B cell (primary cell): Measurements from ENCODE around the gene BST2. TPM values are rescaled to one million over a fixed set of nuclear protein-coding genes. Genes with fewer than 3 reads are reported as not detected.

Experiments used
- ATAC-seq: fragments of 200-7000 bp; cut with Tn5 transposase; one replicate; pipeline ENCODE4 v1.10.0; 2021; ENCODE audit warnings: low read depth, mild to moderate bottlenecking, moderate number of reproducible peaks, moderate library complexity
- CTCF ChIA-PET: fragments of 350-600 bp; sonication (Branson Sonifier 250); formaldehyde crosslinking; loops from one replicate; lab custom pipeline; 2021; ENCODE audit warnings: antibody characterized with exemption, inconsistent platforms; lab: Charles Lee
- POLR2A ChIA-PET: fragments of 350-600 bp; sonication (Branson Sonifier 250); formaldehyde crosslinking; loops from one replicate; lab custom pipeline; 2021; ENCODE audit warnings: antibody characterized with exemption; lab: Charles Lee
- DNase-seq: peaks from one replicate; pipeline ENCODE4 v3.0.0; 2013
- H2AFZ ChIP-seq: 2 replicates; pipeline ENCODE4 v1.6.1; 2012; ENCODE audit warnings: mild to moderate bottlenecking, low read depth, low read length; ENCODE audit not compliant: insufficient read depth, poor library complexity, severe bottlenecking
- H3K27ac ChIP-seq, 2 donors: 1 replicate in 1 of 2; 2 replicates in 1 of 2; pipeline ENCODE4 v1.5.1; 2012 to 2013; ENCODE audit warnings: low read length in 2 of 2, mild to moderate bottlenecking in 2 of 2, moderate library complexity in 1 of 2
- H3K27me3 ChIP-seq, 4 experiments: fragments of 200-600 bp in 1 of 4; sonication (generic) in 1 of 4; replicated peaks in 1 of 4; 1 replicate in 2 of 4; 2 replicates in 2 of 4; pipeline versions ENCODE4 v1.6.1 to v1.7.0; 2013 to 2016; ENCODE audit warnings: low read length in 3 of 4, mild to moderate bottlenecking in 2 of 4, mixed read lengths in 1 of 4, moderate library complexity in 1 of 4; ENCODE audit not compliant: insufficient read depth in 4 of 4, control insufficient read depth in 3 of 4; ENCODE audit errors: control extremely low read depth in 1 of 4
- H3K36me3 ChIP-seq, 2 experiments: replicated peaks in 1 of 2; 1 replicate in 1 of 2; 2 replicates in 1 of 2; pipeline versions ENCODE4 v1.6.1 to v1.7.1; 2013; ENCODE audit warnings: low read length in 1 of 2; ENCODE audit not compliant: insufficient read depth in 2 of 2, control insufficient read depth in 1 of 2; ENCODE audit errors: control extremely low read depth in 1 of 2, extremely low read depth in 1 of 2
- H3K4me1 ChIP-seq, 2 donors: fragments of 200-600 bp in 1 of 2; sonication (generic) in 1 of 2; 1 replicate in 1 of 2; 2 replicates in 1 of 2; pipeline versions ENCODE4 v1.5.1 to v1.6.1; 2013 to 2017; ENCODE audit warnings: low read length in 2 of 2; ENCODE audit not compliant: control insufficient read depth in 2 of 2, insufficient read depth in 2 of 2
- H3K4me2 ChIP-seq: replicated peaks from 2 replicates; pipeline ENCODE3; 2012; ENCODE audit warnings: mild to moderate bottlenecking, low read depth, low read length; ENCODE audit not compliant: poor library complexity, severe bottlenecking
- H3K4me3 ChIP-seq, 5 experiments: fragments of 200-600 bp in 1 of 5; sonication (generic) in 1 of 5; 1 replicate in 3 of 5; 2 replicates in 2 of 5; pipeline versions ENCODE4 v1.5.1 to v1.7.0; 2011 to 2016; ENCODE audit warnings: low read length in 4 of 5, mild to moderate bottlenecking in 4 of 5, low read depth in 2 of 5, control low read depth in 1 of 5, moderate library complexity in 1 of 5; ENCODE audit not compliant: insufficient read depth in 1 of 5; ENCODE audit errors: control extremely low read depth in 1 of 5, extremely low read depth in 1 of 5
- H3K79me2 ChIP-seq: fragments of 200-600 bp; sonication (generic); one replicate; pipeline ENCODE4 v1.6.0; 2016; ENCODE audit warnings: low read length; ENCODE audit not compliant: control insufficient read depth, insufficient read depth
- H3K9ac ChIP-seq: fragments of 200-600 bp; sonication (generic); 2 replicates; pipeline ENCODE4 v1.6.1; 2017; ENCODE audit warnings: mild to moderate bottlenecking, low read length, moderate library complexity
- H3K9me3 ChIP-seq, 3 donors: one replicate each; pipeline versions ENCODE4 v1.6.1 to v1.7.1; 2013; ENCODE audit warnings: low read length in 2 of 3; ENCODE audit not compliant: control insufficient read depth in 2 of 3, insufficient read depth in 1 of 3; ENCODE audit errors: control extremely low read depth in 1 of 3
- H4K20me1 ChIP-seq: 2 replicates; pipeline ENCODE4 v1.6.0; 2012; ENCODE audit warnings: mild to moderate bottlenecking, low read length; ENCODE audit not compliant: insufficient read depth, control insufficient read depth, poor library complexity, severe bottlenecking
- H3K27ac Mint-ChIP-seq: one replicate; pipeline ENCODE4 v1.8.0; 2021; ENCODE audit warnings: mixed read lengths
- H3K27me3 Mint-ChIP-seq: one replicate; pipeline ENCODE4 v1.8.0; 2021; ENCODE audit warnings: mixed read lengths
- H3K4me1 Mint-ChIP-seq: one replicate; pipeline ENCODE4 v1.8.0; 2021; ENCODE audit warnings: mixed read lengths
- H3K4me3 Mint-ChIP-seq: one replicate; pipeline ENCODE4 v1.8.0; 2021; ENCODE audit warnings: mixed read lengths
- H3K9me3 Mint-ChIP-seq: one replicate; pipeline ENCODE4 v1.8.0; 2022; ENCODE audit warnings: mixed read lengths; ENCODE audit not compliant: insufficient read depth
- EZH2 ChIP-seq: IDR thresholded peaks from 2 replicates; pipeline ENCODE4 v1.6.1; 2012; ENCODE audit warnings: borderline replicate concordance, low read depth, mild to moderate bottlenecking, moderate library complexity, low read length; ENCODE audit not compliant: insufficient read depth, poor library complexity, severe bottlenecking
- WGBS: methylation state at CpG from one replicate; pipeline ENCODE4 v1.1.5; 2013; ENCODE audit warnings: missing lambda C conversion rate; ENCODE audit not compliant: insufficient coverage; 5-methylcytosine and 5-hydroxymethylcytosine counted together
- intact Hi-C: fragments of 100-400 bp; cut with micrococcal nuclease; formaldehyde crosslinking; loops from one replicate; pipeline ENCODE4 v1.10.0; 2022
- polyA plus RNA-seq: library from polyadenylated mRNA; depleted of rRNA; stranded (reverse); fragments of >200 nt; gene quantifications from 2 replicates; pipeline ENCODE4 v1.2.3, GENCODE V29; 2012
- total RNA-seq, 2 donors: library from RNA; stranded (reverse); fragments of 120-200 nt in 1 of 2; gene quantifications; 1 replicate in 1 of 2; 2 replicates in 1 of 2; pipeline versions ENCODE4 v1.2.3 to v1.2.4, GENCODE V29; 2013 to 2022
- TF ChIP-seq, protein P1 (sequence below): fragments of 200-600 bp; IDR thresholded peaks from one replicate; pipeline ENCODE4 v1.8.0; 2022; ENCODE audit warnings: antibody characterized with exemption, mild to moderate bottlenecking

Gene BST2
- total and polyA plus RNA-seq, 2 donors (not counting 1 experiment from before 2014, with no cell fraction given), result 59.7 to 79.5 TPM

DNA sequence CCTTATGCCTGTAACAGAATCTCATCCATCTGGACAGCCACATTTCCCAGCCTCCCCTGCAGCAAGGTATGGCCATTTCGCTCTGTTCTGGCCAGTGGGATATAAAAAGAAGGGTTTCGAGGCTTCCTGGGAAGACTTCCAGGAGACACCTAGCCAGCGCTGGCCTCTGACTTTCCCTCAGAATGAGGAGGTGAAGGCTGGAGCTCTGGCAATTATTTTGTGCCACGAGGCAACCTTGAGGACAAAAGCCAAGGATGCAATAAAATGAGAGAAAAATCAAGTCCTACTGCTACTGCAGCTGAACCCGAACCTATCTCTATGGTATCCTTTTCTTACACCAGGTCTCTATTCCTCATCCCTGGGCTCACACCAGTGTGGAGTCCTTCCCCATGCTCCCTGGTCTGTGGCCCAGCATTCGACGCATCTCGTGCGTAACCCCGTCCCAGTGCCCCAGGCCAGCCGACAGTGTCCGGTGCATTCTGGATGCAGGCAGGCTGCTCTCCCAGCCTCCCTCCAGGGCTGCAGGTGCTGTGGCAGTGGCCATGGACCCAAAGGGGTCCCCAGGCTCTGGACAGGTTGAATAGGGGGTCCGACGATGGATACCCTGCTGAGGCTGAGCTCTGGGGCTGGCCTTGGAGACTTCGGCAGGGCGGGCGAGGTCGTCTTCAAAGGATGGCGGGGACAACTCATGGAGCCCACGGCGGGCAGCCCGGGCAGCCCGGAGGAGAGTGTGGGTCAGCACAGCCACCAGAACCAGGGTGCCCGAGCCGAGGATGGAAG, 30.9 kb upstream of the BST2 start:
- Histone ChIP-seq H3K36me3 (no peaks in the 10 kb centered on the region), H3K9me3 (peaks cover 0 to 10% (median under 1%) of the 10 kb centered on the region in 3 donors), H3K4me3 (no peak overlapping the region), H3K27me3 (no peaks in the 10 kb centered on the region), H2AFZ (no peak overlapping the region), H4K20me1 (no peaks in the 10 kb centered on the region), H3K4me2 (no peak overlapping the region), H3K79me2 (no peaks in the 10 kb centered on the region), H3K9ac (no peak overlapping the region), H3K27ac (no peak overlapping the region), H3K4me1 (no peaks in the 10 kb centered on the region)
- H3K9me3 Mint-ChIP-seq, result no peaks in the 10 kb centered on the region
- H3K4me3 Mint-ChIP-seq, result no peak overlapping the region
- CTCF ChIA-PET, result interaction anchor here (1.0 kb wide), 1 partner anchor 10 kb away, joined by 3 read pairs; no protein-coding TSS in a partner anchor
- no peak for ATAC-seq
- POLR2A ChIA-PET, result no interaction called here
- no peak for DNase-seq
- intact Hi-C loops, result no loop called here
- no peaks in the 10 kb centered on the region for H3K27me3 Mint-ChIP-seq
- no peak for TF ChIP-seq EZH2
- TF ChIP-seq, protein P1, sequence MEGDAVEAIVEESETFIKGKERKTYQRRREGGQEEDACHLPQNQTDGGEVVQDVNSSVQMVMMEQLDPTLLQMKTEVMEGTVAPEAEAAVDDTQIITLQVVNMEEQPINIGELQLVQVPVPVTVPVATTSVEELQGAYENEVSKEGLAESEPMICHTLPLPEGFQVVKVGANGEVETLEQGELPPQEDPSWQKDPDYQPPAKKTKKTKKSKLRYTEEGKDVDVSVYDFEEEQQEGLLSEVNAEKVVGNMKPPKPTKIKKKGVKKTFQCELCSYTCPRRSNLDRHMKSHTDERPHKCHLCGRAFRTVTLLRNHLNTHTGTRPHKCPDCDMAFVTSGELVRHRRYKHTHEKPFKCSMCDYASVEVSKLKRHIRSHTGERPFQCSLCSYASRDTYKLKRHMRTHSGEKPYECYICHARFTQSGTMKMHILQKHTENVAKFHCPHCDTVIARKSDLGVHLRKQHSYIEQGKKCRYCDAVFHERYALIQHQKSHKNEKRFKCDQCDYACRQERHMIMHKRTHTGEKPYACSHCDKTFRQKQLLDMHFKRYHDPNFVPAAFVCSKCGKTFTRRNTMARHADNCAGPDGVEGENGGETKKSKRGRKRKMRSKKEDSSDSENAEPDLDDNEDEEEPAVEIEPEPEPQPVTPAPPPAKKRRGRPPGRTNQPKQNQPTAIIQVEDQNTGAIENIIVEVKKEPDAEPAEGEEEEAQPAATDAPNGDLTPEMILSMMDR, result no peak
- WGBS, result 98% methylated on average over 20 of the region's 25 CpGs
- no peak overlapping the region for H3K27ac Mint-ChIP-seq
- H3K4me1 Mint-ChIP-seq, result no peaks in the 10 kb centered on the region

DNA sequence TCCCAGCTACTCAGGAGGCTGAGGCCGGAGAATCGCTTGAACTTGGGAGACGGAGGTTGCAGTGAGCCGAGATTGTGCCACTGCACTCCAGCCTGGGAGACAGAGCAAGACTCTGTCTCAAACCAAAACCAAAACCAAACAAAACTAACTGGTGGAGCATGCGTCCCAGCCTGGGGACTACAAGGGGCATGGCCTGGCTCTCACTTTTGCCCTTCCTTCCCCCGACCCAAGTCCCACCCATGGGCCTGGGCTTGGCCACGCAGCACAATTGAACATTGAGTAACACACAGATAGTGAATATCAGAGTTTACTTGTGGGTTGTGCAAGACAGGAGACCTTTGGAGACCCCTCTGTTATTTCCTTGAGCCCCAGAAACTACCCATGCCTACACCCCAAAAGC, 29.8 kb upstream of the BST2 start:
- intact Hi-C loops, result no loop called here
- DNase-seq, result no peak
- WGBS, result 91% methylated on average over 6 of the region's 7 CpGs
- Histone ChIP-seq H3K27me3 (no peaks in the 10 kb centered on the region), H3K4me1 (no peaks in the 10 kb centered on the region), H3K27ac (no peak overlapping the region), H3K79me2 (no peaks in the 10 kb centered on the region), H3K4me2 (no peak overlapping the region), H3K36me3 (no peaks in the 10 kb centered on the region), H3K4me3 (no peak overlapping the region), H3K9ac (no peak overlapping the region), H2AFZ (no peak overlapping the region), H4K20me1 (no peaks in the 10 kb centered on the region), H3K9me3 (peaks cover 0 to 10% (median 0%) of the 10 kb centered on the region in 3 donors)
- POLR2A ChIA-PET, result no interaction called here
- CTCF ChIA-PET, result no interaction called here
- Mint-ChIP-seq H3K27me3 (no peaks in the 10 kb centered on the region), H3K9me3 (no peaks in the 10 kb centered on the region), H3K27ac (no peak overlapping the region), H3K4me3 (no peak overlapping the region), H3K4me1 (no peaks in the 10 kb centered on the region)
- TF ChIP-seq, protein P1, result no peak
- no peak for TF ChIP-seq EZH2
- ATAC-seq, result no peak
